CD4-positive, CD25-positive, alpha-beta regulatory T cell (primary cell): ENCODE data around the gene GTF3A. TPM values are rescaled to one million over a fixed set of nuclear protein-coding genes. Genes with fewer than 3 reads are reported as not detected.
A peak's percentile ranks its signal among the peaks of the same experiment; 100 is the strongest.

ENCODE experiments used
- ATAC-seq, 2 donors: fragments of 150-1000 bp; cut with Tn5 transposase; one replicate each; pipeline ENCODE4 v1.10.0; 2021; ENCODE audit warnings: low read depth in 2 of 2, moderate number of reproducible peaks in 2 of 2, moderate library complexity in 1 of 2
- DNase-seq, 3 donors: peaks; one replicate each; pipeline versions ENCODE4 v3.0.0 to v3.0.0-alpha.2; 2012 to 2022; ENCODE audit warnings: mixed read lengths in 1 of 3
- H3K27ac ChIP-seq: one replicate; pipeline ENCODE4 v1.7.0; 2013; ENCODE audit warnings: mild to moderate bottlenecking, low read length; ENCODE audit not compliant: insufficient read depth, poor library complexity, severe bottlenecking
- H3K27me3 ChIP-seq: one replicate; pipeline ENCODE4 v1.7.0; 2013; ENCODE audit warnings: low read length; ENCODE audit not compliant: control insufficient read depth, insufficient read depth
- H3K36me3 ChIP-seq: one replicate; pipeline ENCODE4 v1.7.0; 2013; ENCODE audit warnings: mild to moderate bottlenecking, low read length, moderate library complexity; ENCODE audit not compliant: control insufficient read depth, insufficient read depth
- H3K4me1 ChIP-seq: 2 replicates; pipeline ENCODE4 v1.7.0; 2013; ENCODE audit warnings: mild to moderate bottlenecking, low read length; ENCODE audit not compliant: insufficient read depth, control insufficient read depth, poor library complexity, severe bottlenecking
- H3K4me3 ChIP-seq: one replicate; pipeline ENCODE4 v1.7.0; 2013; ENCODE audit warnings: low read depth, mild to moderate bottlenecking, low read length, moderate library complexity
- H3K9me3 ChIP-seq, 2 experiments: 1 replicate in 1 of 2; 2 replicates in 1 of 2; pipeline ENCODE4 v1.7.0; 2013; ENCODE audit warnings: low read length in 2 of 2, mild to moderate bottlenecking in 1 of 2, moderate library complexity in 1 of 2; ENCODE audit not compliant: control insufficient read depth in 2 of 2
- H3K27ac Mint-ChIP-seq, 3 donors: one replicate each; pipeline ENCODE4 v1.8.0; 2020 to 2022; ENCODE audit warnings: mild to moderate bottlenecking in 3 of 3, mixed read lengths in 3 of 3, moderate library complexity in 2 of 3
- H3K27me3 Mint-ChIP-seq: one replicate; pipeline ENCODE4 v1.8.0; 2022; ENCODE audit warnings: mild to moderate bottlenecking, mixed read lengths
- H3K36me3 Mint-ChIP-seq: one replicate; pipeline ENCODE4 v1.8.0; 2020; ENCODE audit warnings: mixed read lengths
- H3K4me1 Mint-ChIP-seq, 4 donors: one replicate each; pipeline ENCODE4 v1.8.0; 2020 to 2022; ENCODE audit warnings: mixed read lengths in 4 of 4, mild to moderate bottlenecking in 1 of 4
- H3K4me3 Mint-ChIP-seq, 4 donors: one replicate each; pipeline ENCODE4 v1.8.0; 2020 to 2022; ENCODE audit warnings: mild to moderate bottlenecking in 4 of 4, mixed read lengths in 4 of 4, moderate library complexity in 3 of 4
- H3K9me3 Mint-ChIP-seq, 7 donors: one replicate each; pipeline ENCODE4 v1.8.0; 2020 to 2022; ENCODE audit warnings: mixed read lengths in 7 of 7, mild to moderate bottlenecking in 3 of 7, moderate library complexity in 2 of 7
- polyA plus RNA-seq, 4 donors: library from polyadenylated mRNA; unstranded; fragments of 300-500 nt; fragmentation: Illumina TruSeq; gene quantifications; one replicate each; pipeline ENCODE4 v1.2.3, GENCODE V29; 2021
- total RNA-seq: library from RNA; stranded (reverse); gene quantifications from one replicate; pipeline ENCODE4 v1.2.3, GENCODE V29; 2022

GTF3A gene
- total and polyA plus RNA-seq, 5 donors from 2014 or later, result 165 to 528 (median 504) TPM

- no peak overlapping the region for H3K4me3 ChIP-seq
- no peak overlapping the region for H3K27ac ChIP-seq
- no peaks in the 10 kb centered on the region for H3K27me3 ChIP-seq
- no peaks in the 10 kb centered on the region for H3K9me3 Mint-ChIP-seq
- H3K9me3 ChIP-seq, result no peaks in the 10 kb centered on the region
- ATAC-seq, result no peak
- no peak for DNase-seq
- peaks cover 22% of the 10 kb centered on the region for H3K4me1 ChIP-seq
- H3K27ac Mint-ChIP-seq, result peak overlapping the region in 1 of 3 donors; percentile 64
- no peaks in the 10 kb centered on the region for H3K36me3 ChIP-seq
- peaks cover 5% of the 10 kb centered on the region for H3K27me3 Mint-ChIP-seq
- H3K4me3 Mint-ChIP-seq, result peak overlapping the region in 2 of 4 donors; percentile 53 to 80
- H3K36me3 Mint-ChIP-seq, result peaks cover 4% of the 10 kb centered on the region
- peaks cover 0 to 25% (median 15%) of the 10 kb centered on the region in 4 donors for H3K4me1 Mint-ChIP-seq
Observed at GRCh38 chr13:27421101-27421871, 3.1 kb upstream of the GTF3A start.

DNA sequence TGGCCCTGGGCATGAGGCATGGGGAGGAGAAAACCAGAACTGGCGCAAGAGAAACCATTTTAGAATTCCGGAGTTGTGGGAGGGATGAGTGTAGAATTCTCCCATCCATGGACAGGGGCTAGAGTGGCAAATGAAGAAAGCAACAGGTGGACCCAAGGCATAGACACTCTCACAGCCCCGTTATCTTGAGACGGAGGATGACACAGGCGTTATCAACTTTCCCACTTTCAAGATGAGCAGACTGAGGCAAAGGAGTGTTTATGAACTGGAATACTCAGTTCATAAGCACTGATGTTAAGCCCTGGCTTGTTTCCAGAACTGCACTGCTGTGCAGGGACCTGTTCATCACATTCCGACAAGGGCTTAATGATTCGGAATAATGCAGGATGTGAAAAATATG is 1.1 kb upstream of the GTF3A start:
- Histone ChIP-seq H3K4me3 (peak overlapping the region; percentile 94), H3K36me3 (peaks cover 8% of the 10 kb centered on the region), H3K27ac (no peak overlapping the region), H3K4me1 (peaks cover 42% of the 10 kb centered on the region), H3K9me3 (no peaks in the 10 kb centered on the region), H3K27me3 (no peaks in the 10 kb centered on the region)
- Mint-ChIP-seq H3K4me1 (peaks cover 9 to 44% (median 28%) of the 10 kb centered on the region in 4 donors), H3K27me3 (no peaks in the 10 kb centered on the region), H3K27ac (peak overlapping the region; percentile 35 to 95 (median 53)), H3K36me3 (peaks cover 21% of the 10 kb centered on the region), H3K4me3 (peak overlapping the region; percentile 88 to 96 (median 92)), H3K9me3 (no peaks in the 10 kb centered on the region)
- ATAC-seq, result no peak
- no peak for DNase-seq

DNA sequence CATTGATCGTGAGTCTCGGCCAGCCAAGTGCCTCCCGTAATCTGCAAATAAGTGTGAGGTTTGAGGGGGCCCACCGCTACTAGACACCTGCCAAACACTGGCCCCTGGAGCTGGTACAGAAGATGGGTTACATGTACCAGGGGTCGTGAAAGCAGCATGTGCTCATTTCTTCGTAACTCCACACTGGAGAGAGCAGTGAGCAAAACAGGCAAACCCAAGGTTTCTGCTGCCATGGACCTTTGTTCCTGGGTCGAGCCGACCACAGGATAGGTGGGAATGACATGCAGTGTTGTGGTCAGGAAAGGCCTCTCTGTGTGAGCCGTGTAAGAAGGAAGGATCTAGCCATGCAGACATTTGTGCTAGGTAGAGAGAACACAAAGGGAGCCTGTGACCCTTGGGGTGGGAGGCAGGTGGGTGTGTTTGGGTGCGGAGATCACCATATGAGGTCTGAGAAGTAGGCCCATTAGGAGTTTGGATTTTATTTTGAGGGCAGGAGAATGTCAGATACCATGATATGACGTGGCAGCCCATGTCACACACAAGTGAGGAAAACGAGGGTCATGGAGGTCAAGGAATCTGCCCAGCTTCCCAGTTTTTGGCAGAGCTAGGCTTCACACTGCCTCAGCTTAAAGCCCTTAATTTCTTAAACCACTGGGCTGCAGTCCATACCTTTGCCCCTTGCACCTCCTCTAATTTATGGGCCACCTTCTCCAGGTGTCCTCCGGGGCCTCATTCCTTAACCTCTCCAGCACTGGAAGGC is 919 bp downstream of the GTF3A start:
- H3K27ac ChIP-seq, result peak overlapping the region; percentile 93
- Mint-ChIP-seq H3K27me3 (no peaks in the 10 kb centered on the region), H3K27ac (peak overlapping the region; percentile 95 to 99 (median 98)), H3K9me3 (no peaks in the 10 kb centered on the region), H3K4me1 (peaks cover 9 to 62% (median 33%) of the 10 kb centered on the region in 4 donors), H3K4me3 (peak overlapping the region; percentile 90 to 96 (median 94)), H3K36me3 (peaks cover 29% of the 10 kb centered on the region)
- H3K4me1 ChIP-seq, result peaks cover 58% of the 10 kb centered on the region
- H3K9me3 ChIP-seq, result no peaks in the 10 kb centered on the region
- H3K36me3 ChIP-seq, result peaks cover 28% of the 10 kb centered on the region
- H3K4me3 ChIP-seq, result peak overlapping the region; percentile 96
- no peak for ATAC-seq
- H3K27me3 ChIP-seq, result no peaks in the 10 kb centered on the region
- DNase-seq, result peak in 1 of 3 donors; percentile 22

DNA sequence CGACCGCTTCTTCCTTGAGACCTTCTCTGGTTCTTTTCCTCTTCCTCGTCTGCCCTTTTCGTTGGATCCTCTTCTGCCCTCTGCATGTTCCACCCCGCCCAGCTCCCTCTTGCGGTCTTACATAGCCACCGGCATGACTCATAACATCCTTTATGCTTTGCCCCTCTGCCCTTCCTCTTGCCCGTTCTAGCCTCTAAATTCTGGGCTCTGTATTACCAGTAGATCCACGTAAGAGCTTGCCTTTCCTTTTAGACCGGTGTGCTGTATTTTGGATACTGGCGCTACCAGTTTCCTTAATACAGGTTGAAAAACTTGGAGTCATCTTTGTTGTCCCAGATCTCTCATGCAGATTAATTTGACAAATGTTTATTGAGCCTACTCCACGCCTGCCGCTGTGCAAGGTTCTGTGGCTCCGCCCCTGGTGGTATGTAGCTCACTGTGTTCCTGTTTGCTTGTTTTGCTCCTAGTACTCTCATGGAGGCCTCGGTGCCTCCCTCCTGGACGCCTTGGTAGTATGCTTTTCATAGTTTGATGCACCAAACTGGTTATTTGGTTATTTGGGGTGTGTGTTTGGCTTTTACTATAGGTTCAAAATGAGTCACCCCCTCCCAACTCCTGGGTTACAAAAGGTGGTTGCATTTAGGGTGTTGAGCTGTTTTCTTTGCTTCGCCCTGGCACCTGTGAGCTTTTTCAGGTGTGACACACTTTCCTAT is 1.7 kb downstream of the GTF3A start:
- Histone ChIP-seq H3K4me3 (peak overlapping the region; percentile 96), H3K9me3 (no peaks in the 10 kb centered on the region), H3K27me3 (no peaks in the 10 kb centered on the region), H3K27ac (peak overlapping the region; percentile 93), H3K4me1 (peaks cover 58% of the 10 kb centered on the region), H3K36me3 (peaks cover 35% of the 10 kb centered on the region)
- H3K9me3 Mint-ChIP-seq, result no peaks in the 10 kb centered on the region
- ATAC-seq (peak; percentile 70 to 74), DNase-seq (peak; percentile 74 to 94 (median 80))
- H3K27me3 Mint-ChIP-seq, result no peaks in the 10 kb centered on the region
- peaks cover 9 to 69% (median 40%) of the 10 kb centered on the region in 4 donors for H3K4me1 Mint-ChIP-seq
- H3K4me3 Mint-ChIP-seq, result peak overlapping the region; percentile 90 to 96 (median 94)
- H3K36me3 Mint-ChIP-seq, result peaks cover 36% of the 10 kb centered on the region
- peak overlapping the region; percentile 95 to 99 (median 98) for H3K27ac Mint-ChIP-seq

GRCh38 chr13:27427641-27428040 is 3.2 kb downstream of the GTF3A start:
- DNase-seq (peak in 1 of 3 donors; percentile 49), ATAC-seq (no peak)
- H3K36me3 ChIP-seq, result peaks cover 51% of the 10 kb centered on the region
- H3K27ac ChIP-seq, result peak overlapping the region; percentile 93
- H3K9me3 ChIP-seq, result no peaks in the 10 kb centered on the region
- H3K36me3 Mint-ChIP-seq, result peaks cover 45% of the 10 kb centered on the region
- H3K4me3 ChIP-seq, result peak overlapping the region; percentile 96
- peak overlapping the region; percentile 95 to 99 (median 98) for H3K27ac Mint-ChIP-seq
- no peaks in the 10 kb centered on the region for H3K9me3 Mint-ChIP-seq
- H3K4me1 ChIP-seq, result peaks cover 63% of the 10 kb centered on the region
- peaks cover 14 to 85% (median 51%) of the 10 kb centered on the region in 4 donors for H3K4me1 Mint-ChIP-seq
- H3K27me3 ChIP-seq, result no peaks in the 10 kb centered on the region
- H3K27me3 Mint-ChIP-seq, result no peaks in the 10 kb centered on the region
- H3K4me3 Mint-ChIP-seq, result peak overlapping the region; percentile 90 to 96 (median 94)

DNA sequence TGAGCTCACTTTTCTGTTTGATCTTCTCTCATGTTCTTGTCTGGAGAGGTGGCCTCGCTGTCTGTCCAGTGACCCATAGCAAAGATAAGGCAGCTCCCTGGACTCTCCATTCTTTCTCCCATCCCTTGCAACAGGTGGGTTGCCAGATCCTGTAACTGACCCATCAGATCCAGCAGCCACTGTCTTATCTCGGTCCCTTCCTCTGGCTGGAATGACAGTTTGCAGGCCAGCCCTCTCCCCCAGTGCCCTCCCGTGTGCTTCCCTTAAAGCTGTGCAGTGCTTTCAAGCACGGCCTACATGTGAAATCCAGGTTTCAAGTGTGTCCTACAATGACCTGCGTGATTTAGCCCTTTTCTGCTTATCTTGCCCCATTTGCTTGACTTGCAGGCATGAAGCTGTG is 3.7 kb downstream of the GTF3A start:
- DNase-seq (no peak), ATAC-seq (no peak)
- no peaks in the 10 kb centered on the region for H3K27me3 Mint-ChIP-seq
- no peaks in the 10 kb centered on the region for H3K9me3 Mint-ChIP-seq
- H3K27me3 ChIP-seq, result no peaks in the 10 kb centered on the region
- peaks cover 55% of the 10 kb centered on the region for H3K36me3 ChIP-seq
- peak overlapping the region; percentile 61 to 95 (median 84) for H3K27ac Mint-ChIP-seq
- H3K4me3 ChIP-seq, result peak overlapping the region; percentile 96
- peaks cover 63% of the 10 kb centered on the region for H3K4me1 ChIP-seq
- H3K27ac ChIP-seq, result peak overlapping the region; percentile 93
- H3K4me1 Mint-ChIP-seq, result peaks cover 14 to 87% (median 53%) of the 10 kb centered on the region in 4 donors
- H3K9me3 ChIP-seq, result no peaks in the 10 kb centered on the region
- peaks cover 51% of the 10 kb centered on the region for H3K36me3 Mint-ChIP-seq
- peak overlapping the region; percentile 36 to 94 (median 89) for H3K4me3 Mint-ChIP-seq

DNA sequence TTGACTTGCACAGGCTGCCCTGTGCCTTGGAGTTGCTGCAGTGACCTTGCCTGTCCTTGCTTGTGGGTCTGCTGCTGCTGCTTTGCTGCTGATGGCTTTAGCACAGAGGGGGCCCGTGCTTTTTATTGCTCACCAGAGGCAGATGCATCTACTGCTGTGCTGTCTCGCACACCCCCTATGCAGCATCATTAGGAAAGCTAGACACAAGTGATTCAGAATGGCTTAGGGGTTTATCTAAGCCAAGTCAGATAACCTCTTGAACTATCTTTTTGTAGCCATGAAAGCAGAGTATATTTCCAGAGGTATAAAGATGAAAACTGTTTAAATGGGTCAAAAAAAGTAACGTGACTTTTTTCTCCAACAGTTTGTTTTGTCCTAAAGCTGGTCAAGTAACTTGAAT is 7.8 kb downstream of the GTF3A start:
- Histone ChIP-seq H3K4me1 (peaks cover 32% of the 10 kb centered on the region), H3K27ac (no peak overlapping the region), H3K9me3 (no peaks in the 10 kb centered on the region), H3K27me3 (no peaks in the 10 kb centered on the region), H3K36me3 (peaks cover 86% of the 10 kb centered on the region), H3K4me3 (peak overlapping the region; percentile 22)
- Mint-ChIP-seq H3K27ac (peak overlapping the region; percentile 54 to 91 (median 84)), H3K4me3 (no peak overlapping the region), H3K36me3 (peaks cover 59% of the 10 kb centered on the region), H3K27me3 (no peaks in the 10 kb centered on the region), H3K4me1 (peaks cover 15 to 62% (median 43%) of the 10 kb centered on the region in 4 donors), H3K9me3 (no peaks in the 10 kb centered on the region)
- ATAC-seq, result no peak
- DNase-seq, result no peak
